ENCODE data around the gene C4BPA. TPM values are rescaled to one million over a fixed set of nuclear protein-coding genes. Genes with fewer than 3 reads are reported as not detected.
A peak's percentile ranks its signal among the peaks of the same experiment; 100 is the strongest.

C4BPA gene
- total and polyA plus RNA-seq, 9 of the 15 experiments (the other 6 are each of a cell fraction or from before 2014, with no cell fraction given): 0.04 to 0.22 (median 0.11) TPM; not detected in 3

GRCh38 chr1:207084701-207085180 lies 19.3 kb upstream of the C4BPA start (continued):
- TF ChIP-seq ZFX (CRISPR knock-in tag; IDR thresholded peaks at IDR 0.05) (peak; percentile 38; the same call in 1 of the 2 replicates), CEBPZ (IDR thresholded peaks at IDR 0.05; ENCODE audit: borderline replicate concordance, low read depth, low read length) (no peak), BDP1 (IDR thresholded peaks at IDR 0.05; ENCODE audit: insufficient read depth, insufficient read length) (no peak), MXI1 (IDR thresholded peaks at IDR 0.05; ENCODE audit: low read depth, low read length) (no peak), SMARCE1 (IDR thresholded peaks at IDR 0.05) (peak; percentile 71), POLR2G (IDR thresholded peaks at IDR 0.05; ENCODE audit: low read depth, low read length) (no peak), PTRF (tag; IDR thresholded peaks at IDR 0.05) (no peak), HNRNPH1 (optimal IDR thresholded peaks at IDR 0.05; ENCODE audit: low read depth, low read length) (no peak), NR2F6 (CRISPR knock-in tag; IDR thresholded peaks at IDR 0.05) (no peak), ZNF668 (CRISPR knock-in tag; IDR thresholded peaks at IDR 0.05) (no peak; the same call in 1 of the 2 replicates), SETDB1 (IDR thresholded peaks at IDR 0.05; ENCODE audit: low read length) (no peak), CEBPG (CRISPR knock-in tag; IDR thresholded peaks at IDR 0.05) (no peak), CEBPG (tag; conservative IDR thresholded peaks at IDR 0.05 in 1 of 2, IDR thresholded peaks at IDR 0.05 in 1 of 2) (no peak), CBX8 (IDR thresholded peaks at IDR 0.05; ENCODE audit: borderline replicate concordance, extremely low read depth, low read depth, low read length, poor library complexity, severe bottlenecking) (no peak), ZFP30 (CRISPR knock-in tag; IDR thresholded peaks at IDR 0.05; ENCODE audit: borderline replicate concordance) (no peak), JUNB (CRISPR knock-in tag; conservative IDR thresholded peaks at IDR 0.05) (no peak), MEF2A (IDR thresholded peaks at IDR 0.05; ENCODE audit: control insufficient read depth, low read depth, low read length) (no peak), TBP (optimal IDR thresholded peaks at IDR 0.05; ENCODE audit: low read depth, low read length) (no peak), GTF2A2 (tag; IDR thresholded peaks at IDR 0.05) (no peak), SRSF1 (IDR thresholded peaks at IDR 0.05; ENCODE audit: low read depth, low read length) (no peak), ZBTB1 (CRISPR knock-in tag; IDR thresholded peaks at IDR 0.05; ENCODE audit: borderline replicate concordance, low read depth) (no peak), TRIM24 (IDR thresholded peaks at IDR 0.05) (peak; percentile 18 to 78; a peak in 3 of 4 replicates), PHB2 (IDR thresholded peaks at IDR 0.05; ENCODE audit: low read depth) (no peak), WHSC1 (IDR thresholded peaks at IDR 0.05; ENCODE audit: low read length) (no peak)
- TF ChIP-seq, protein P1, sequence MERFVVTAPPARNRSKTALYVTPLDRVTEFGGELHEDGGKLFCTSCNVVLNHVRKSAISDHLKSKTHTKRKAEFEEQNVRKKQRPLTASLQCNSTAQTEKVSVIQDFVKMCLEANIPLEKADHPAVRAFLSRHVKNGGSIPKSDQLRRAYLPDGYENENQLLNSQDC (CRISPR knock-in tag; IDR thresholded peaks at IDR 0.05): no peak
- TF ChIP-seq, protein P2, sequence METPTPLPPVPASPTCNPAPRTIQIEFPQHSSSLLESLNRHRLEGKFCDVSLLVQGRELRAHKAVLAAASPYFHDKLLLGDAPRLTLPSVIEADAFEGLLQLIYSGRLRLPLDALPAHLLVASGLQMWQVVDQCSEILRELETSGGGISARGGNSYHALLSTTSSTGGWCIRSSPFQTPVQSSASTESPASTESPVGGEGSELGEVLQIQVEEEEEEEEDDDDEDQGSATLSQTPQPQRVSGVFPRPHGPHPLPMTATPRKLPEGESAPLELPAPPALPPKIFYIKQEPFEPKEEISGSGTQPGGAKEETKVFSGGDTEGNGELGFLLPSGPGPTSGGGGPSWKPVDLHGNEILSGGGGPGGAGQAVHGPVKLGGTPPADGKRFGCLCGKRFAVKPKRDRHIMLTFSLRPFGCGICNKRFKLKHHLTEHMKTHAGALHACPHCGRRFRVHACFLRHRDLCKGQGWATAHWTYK (CRISPR knock-in tag; IDR thresholded peaks at IDR 0.05): peak; percentile 40; the same call in 1 of the 2 replicates

Data from K562 (cell line).